Measurements from ENCODE around the gene HFM1.

Gene HFM1

DNA sequence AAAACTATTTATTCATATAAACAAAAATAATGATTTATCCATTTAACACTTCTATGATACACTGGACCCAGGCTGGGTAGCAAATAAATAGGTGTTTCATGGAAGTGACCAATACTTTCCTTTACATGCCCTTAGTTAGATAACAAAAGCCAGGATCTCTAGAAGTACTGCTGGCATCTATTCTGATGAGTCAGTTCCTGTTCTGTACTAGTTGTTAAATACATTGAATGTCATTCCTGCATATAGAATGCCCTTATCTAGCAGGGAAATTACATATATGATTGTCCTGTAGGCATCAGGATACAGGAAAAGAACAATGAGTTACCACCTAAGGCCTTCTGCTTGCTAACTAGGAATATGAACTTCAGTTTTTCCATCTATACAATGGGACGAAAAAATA, 130.8 kb downstream of the HFM1 start:
- TF ChIP-seq GABPA (IDR thresholded peaks at IDR 0.05; ENCODE audit: low read depth) (no peak), REST (IDR thresholded peaks at IDR 0.05; ENCODE audit: insufficient replicate concordance, low read depth) (no peak), CTCF (IDR thresholded peaks at IDR 0.05; ENCODE audit: insufficient read depth, low read length) (no peak), POLR2AphosphoS5 (IDR thresholded peaks at IDR 0.05; ENCODE audit: low read depth) (no peak), SPI1 (IDR thresholded peaks at IDR 0.05; ENCODE audit: borderline replicate concordance, low read depth) (no peak)
- Histone ChIP-seq H3K27ac (replicated peaks) (no peak overlapping the region), H3K27me3 (ENCODE audit: insufficient read depth, poor library complexity, severe bottlenecking) (no peaks in the 10 kb centered on the region), H3K4me3 (replicated peaks; ENCODE audit: insufficient read depth, low read length) (no peak overlapping the region)
- no peak for DNase-seq (ENCODE audit: low read depth in 1 of 2, low spot score in 1 of 2)

DNA sequence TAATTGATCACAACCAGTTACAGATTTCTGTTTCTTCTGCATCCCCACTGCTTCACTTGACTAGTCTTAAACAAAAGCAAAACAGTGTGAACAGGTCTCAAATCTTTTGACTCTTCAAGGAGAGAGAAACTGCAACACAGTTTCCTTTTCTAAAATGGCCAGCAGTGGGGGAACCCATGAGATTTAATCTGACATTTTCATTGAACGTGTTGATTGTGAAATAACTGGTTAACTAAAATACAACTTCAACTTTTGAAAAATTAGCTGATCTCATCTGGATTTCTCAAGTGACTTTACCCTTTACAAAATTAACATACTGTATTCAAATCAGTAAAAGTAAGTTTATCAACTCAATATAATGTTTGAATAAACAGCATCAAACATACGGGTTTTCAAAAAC, 143.0 kb downstream of the HFM1 start:
- no peak overlapping the region for H3K4me3 ChIP-seq (replicated peaks; ENCODE audit: insufficient read depth, low read length)
- no peak for DNase-seq (ENCODE audit: low read depth in 1 of 2, low spot score in 1 of 2)
- H3K27ac ChIP-seq (replicated peaks), result no peak overlapping the region
- H3K27me3 ChIP-seq (ENCODE audit: insufficient read depth, poor library complexity, severe bottlenecking), result no peaks in the 10 kb centered on the region
- TF ChIP-seq SPI1 (IDR thresholded peaks at IDR 0.05; ENCODE audit: borderline replicate concordance, low read depth) (no peak), POLR2AphosphoS5 (IDR thresholded peaks at IDR 0.05; ENCODE audit: low read depth) (no peak), CTCF (IDR thresholded peaks at IDR 0.05; ENCODE audit: insufficient read depth, low read length) (no peak), REST (IDR thresholded peaks at IDR 0.05; ENCODE audit: insufficient replicate concordance, low read depth) (no peak), GABPA (IDR thresholded peaks at IDR 0.05; ENCODE audit: low read depth) (no peak)

GRCh38 chr1:91245435-91245834, 159.2 kb downstream of the HFM1 start:
- Histone ChIP-seq H3K4me3 (replicated peaks; ENCODE audit: insufficient read depth, low read length) (no peak overlapping the region), H3K27ac (replicated peaks) (no peak overlapping the region), H3K27me3 (ENCODE audit: insufficient read depth, poor library complexity, severe bottlenecking) (peaks cover 3% of the 10 kb centered on the region)
- no peak for DNase-seq (ENCODE audit: low read depth in 1 of 2, low spot score in 1 of 2)
- TF ChIP-seq CTCF (IDR thresholded peaks at IDR 0.05; ENCODE audit: insufficient read depth, low read length), result no peak
- no peak for TF ChIP-seq SPI1 (IDR thresholded peaks at IDR 0.05; ENCODE audit: borderline replicate concordance, low read depth)
- TF ChIP-seq POLR2AphosphoS5 (IDR thresholded peaks at IDR 0.05; ENCODE audit: low read depth), result no peak

DNA sequence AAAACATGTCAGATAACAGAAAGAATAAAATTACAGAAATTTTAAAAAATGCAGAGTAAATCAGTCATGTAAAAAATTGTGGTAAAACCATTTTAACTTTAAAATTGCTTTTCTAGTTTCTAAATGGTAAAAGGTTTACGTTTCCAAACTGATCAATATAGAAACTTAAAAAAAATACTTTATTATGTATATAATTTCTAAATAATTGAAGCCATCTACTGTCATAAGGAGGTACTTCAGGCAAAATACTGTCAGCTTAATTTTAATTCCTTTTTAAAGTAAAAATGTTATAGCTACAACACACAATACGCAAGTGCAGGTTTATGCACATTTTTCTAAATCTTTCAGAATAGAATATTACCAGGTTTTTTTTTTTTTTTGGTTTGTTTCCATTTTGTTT, 159.9 kb downstream of the HFM1 start:
- no peak for TF ChIP-seq SPI1 (IDR thresholded peaks at IDR 0.05; ENCODE audit: borderline replicate concordance, low read depth)
- no peak for TF ChIP-seq GABPA (IDR thresholded peaks at IDR 0.05; ENCODE audit: low read depth)
- no peak for TF ChIP-seq CTCF (IDR thresholded peaks at IDR 0.05; ENCODE audit: insufficient read depth, low read length)
- TF ChIP-seq REST (IDR thresholded peaks at IDR 0.05; ENCODE audit: insufficient replicate concordance, low read depth), result no peak
- no peak for TF ChIP-seq POLR2AphosphoS5 (IDR thresholded peaks at IDR 0.05; ENCODE audit: low read depth)
- H3K27ac ChIP-seq (replicated peaks), result no peak overlapping the region

More for the DNA sequence above, 159.9 kb downstream of the HFM1 start:
- no peak for DNase-seq (ENCODE audit: low read depth in 1 of 2, low spot score in 1 of 2)
- Histone ChIP-seq H3K27me3 (ENCODE audit: insufficient read depth, poor library complexity, severe bottlenecking) (peaks cover 3% of the 10 kb centered on the region), H3K4me3 (replicated peaks; ENCODE audit: insufficient read depth, low read length) (no peak overlapping the region)
